Activated CD4-positive, alpha-beta T cell treated with anti-CD3 and anti-CD28 coated beads, Interleukin-2, amount 10 ng/mL, durations not matched to agents 7 days and 5 days (primary cell): ENCODE data around the gene TASOR2. TPM values are rescaled to one million over a fixed set of nuclear protein-coding genes. Genes with fewer than 3 reads are reported as not detected.

Experiments
- CTCF ChIA-PET: fragments of 350-600 bp; sonication (Branson Sonifier 250); formaldehyde crosslinking; loops from one replicate; lab custom pipeline; 2021; ENCODE audit warnings: antibody characterized with exemption; lab: Charles Lee
- POLR2A ChIA-PET: fragments of 350-600 bp; sonication (Branson Sonifier 250); formaldehyde crosslinking; loops from one replicate; lab custom pipeline; 2021; ENCODE audit warnings: antibody characterized with exemption; lab: Charles Lee
- DNase-seq: peaks from one replicate; pipeline ENCODE4 v3.0.0-alpha.2; 2020
- H3K27ac Mint-ChIP-seq: one replicate; pipeline ENCODE4 v1.8.0; 2021; ENCODE audit warnings: mild to moderate bottlenecking, moderate library complexity, mixed read lengths
- H3K27me3 Mint-ChIP-seq: one replicate; pipeline ENCODE4 v1.8.0; 2021; ENCODE audit warnings: mixed read lengths
- H3K36me3 Mint-ChIP-seq: one replicate; pipeline ENCODE4 v1.8.0; 2021; ENCODE audit warnings: low read depth, mixed read lengths
- H3K4me1 Mint-ChIP-seq: one replicate; pipeline ENCODE4 v1.8.0; 2021; ENCODE audit warnings: mixed read lengths
- H3K4me3 Mint-ChIP-seq: one replicate; pipeline ENCODE4 v1.8.0; 2021; ENCODE audit warnings: mild to moderate bottlenecking, moderate library complexity, mixed read lengths
- H3K9me3 Mint-ChIP-seq: one replicate; pipeline ENCODE4 v1.8.0; 2021; ENCODE audit warnings: mixed read lengths
- total RNA-seq, 2 experiments: library from RNA; stranded (reverse); gene quantifications; one replicate each; pipeline ENCODE4 v1.2.3, GENCODE V29; 2021

The TASOR2 gene
- total RNA-seq, 2 experiments from 2014 or later: 45.7 to 49.4 TPM

DNA sequence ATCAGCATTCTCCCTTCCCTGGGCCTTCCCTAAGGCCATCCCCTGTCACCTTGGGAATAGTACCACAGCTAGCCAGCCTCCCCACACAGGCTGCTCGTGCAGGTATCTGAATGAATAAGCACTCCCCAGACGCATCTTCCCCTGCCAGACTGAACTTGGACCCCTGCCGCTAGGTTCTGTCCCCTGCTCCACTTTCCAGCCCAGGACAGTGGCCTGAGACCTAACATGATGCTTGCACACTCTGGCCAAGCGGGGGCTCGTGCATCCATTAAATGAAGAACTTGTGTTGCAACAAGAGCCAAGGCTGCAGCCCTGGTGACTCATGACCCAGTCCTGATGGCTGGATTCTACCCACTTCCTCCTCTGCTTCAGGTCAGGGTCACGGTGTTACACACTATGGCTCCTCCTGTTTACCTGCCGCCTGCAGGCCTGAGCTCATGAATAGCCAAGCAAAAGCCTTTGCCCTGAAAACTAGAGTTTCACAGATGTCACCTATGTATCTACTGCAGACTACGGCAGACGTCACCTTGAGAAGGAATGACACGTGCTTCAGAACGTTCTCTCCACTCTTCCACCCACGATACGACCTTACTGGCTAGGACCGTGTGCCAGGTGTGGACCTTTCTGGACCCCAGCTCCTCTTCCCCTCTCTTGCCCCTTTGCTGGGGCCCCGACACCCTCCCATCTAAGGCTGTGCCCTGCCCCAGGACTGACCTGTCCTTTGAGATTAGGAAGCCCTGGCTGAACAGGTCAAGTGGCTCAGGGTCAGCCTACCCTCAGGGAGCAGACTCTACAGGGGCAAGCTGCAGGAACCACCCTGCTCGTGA, 24.7 kb upstream of the TASOR2 start:
- H3K4me1 Mint-ChIP-seq: peaks cover 40% of the 10 kb centered on the region
- CTCF ChIA-PET: interaction anchor here (1.0 to 1.6 kb wide), 3 partner anchors 19 to 36 kb away, joined by 3 to 4 read pairs (median 4); no protein-coding TSS in a partner anchor
- peaks cover 3% of the 10 kb centered on the region for H3K27me3 Mint-ChIP-seq
- DNase-seq: no peak
- POLR2A ChIA-PET: no interaction called here
- peak overlapping the region; percentile 10 for H3K27ac Mint-ChIP-seq
- no peaks in the 10 kb centered on the region for H3K9me3 Mint-ChIP-seq
- no peak overlapping the region for H3K4me3 Mint-ChIP-seq
- no peaks in the 10 kb centered on the region for H3K36me3 Mint-ChIP-seq

DNA sequence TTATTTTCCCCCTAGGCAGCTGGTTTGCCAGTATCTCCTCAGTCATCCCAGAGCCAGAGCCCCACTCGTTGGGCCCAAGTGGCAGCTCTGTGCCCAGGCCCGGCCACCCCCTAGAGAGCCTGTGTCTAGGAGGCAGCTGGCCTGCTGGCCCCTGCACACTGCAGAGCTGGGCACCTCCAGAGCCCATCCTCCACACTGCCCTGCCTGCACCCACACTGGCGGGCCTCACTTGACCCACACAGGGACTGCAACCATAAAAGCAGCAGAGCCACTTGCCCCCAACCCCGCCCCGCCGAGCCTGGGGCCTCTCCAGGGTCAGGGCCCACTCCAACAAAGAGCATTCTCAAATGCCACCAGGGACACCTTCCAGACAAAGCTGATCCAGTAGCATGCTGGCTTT, 23.6 kb upstream of the TASOR2 start:
- CTCF ChIA-PET: interaction anchor here (0.8 to 1.6 kb wide), 5 partner anchors 10 to 37 kb away, joined by 3 to 4 read pairs (median 3); no protein-coding TSS in a partner anchor
- POLR2A ChIA-PET: no interaction called here
- Mint-ChIP-seq H3K27me3 (peaks cover 4% of the 10 kb centered on the region), H3K4me1 (peaks cover 34% of the 10 kb centered on the region), H3K9me3 (no peaks in the 10 kb centered on the region), H3K36me3 (no peaks in the 10 kb centered on the region), H3K4me3 (no peak overlapping the region), H3K27ac (no peak overlapping the region)
- no peak for DNase-seq

DNA sequence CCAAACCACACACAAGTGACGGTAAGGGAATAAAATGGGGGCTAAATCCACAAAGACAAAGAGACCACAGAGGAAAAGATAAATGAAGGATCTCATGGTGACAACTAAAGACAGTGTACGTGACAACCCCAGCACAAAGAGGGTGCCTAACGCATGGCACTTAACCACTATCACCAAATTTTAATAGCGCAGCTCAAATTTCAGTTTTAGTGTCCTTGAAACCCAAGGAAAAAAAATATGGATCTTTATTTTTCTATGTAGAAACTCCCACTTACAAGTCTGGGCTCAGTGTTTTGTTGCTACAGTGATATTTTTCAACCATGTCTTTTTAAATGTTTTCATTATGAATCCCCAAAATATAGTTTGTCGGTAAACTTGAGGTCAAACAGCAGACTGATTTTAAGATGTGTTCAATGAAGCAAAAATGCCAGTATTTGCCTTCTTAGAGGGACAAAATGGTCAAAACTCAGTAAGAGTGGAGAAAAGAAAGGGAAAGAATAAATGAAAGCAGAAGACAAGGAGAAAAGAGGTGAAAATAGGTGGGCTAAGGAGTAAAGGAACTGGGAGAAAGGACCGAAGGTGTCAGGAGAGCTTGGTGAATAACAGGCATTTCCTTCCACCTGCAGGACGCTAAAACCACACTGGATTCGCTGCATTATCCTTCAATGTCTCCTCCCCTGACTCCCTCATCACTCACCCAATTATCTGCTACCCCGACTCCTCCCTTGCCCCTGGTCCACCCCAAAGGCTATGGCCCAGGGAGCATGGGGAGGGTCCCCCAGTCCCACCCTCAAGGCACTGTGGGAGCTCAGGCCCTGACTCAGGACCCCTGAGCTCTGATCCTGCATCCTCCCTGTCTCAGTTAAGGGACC, 21.7 kb upstream of the TASOR2 start:
- DNase-seq: no peak
- no peak overlapping the region for H3K4me3 Mint-ChIP-seq
- no peaks in the 10 kb centered on the region for H3K36me3 Mint-ChIP-seq
- peaks cover 31% of the 10 kb centered on the region for H3K4me1 Mint-ChIP-seq
- peaks cover 13% of the 10 kb centered on the region for H3K27me3 Mint-ChIP-seq
- ChIA-PET POLR2A (no interaction called here), CTCF (interaction anchor here (1.4 kb wide), 1 partner anchor 33 kb away, joined by 3 read pairs; no protein-coding TSS in a partner anchor)
- no peak overlapping the region for H3K27ac Mint-ChIP-seq
- no peaks in the 10 kb centered on the region for H3K9me3 Mint-ChIP-seq

DNA sequence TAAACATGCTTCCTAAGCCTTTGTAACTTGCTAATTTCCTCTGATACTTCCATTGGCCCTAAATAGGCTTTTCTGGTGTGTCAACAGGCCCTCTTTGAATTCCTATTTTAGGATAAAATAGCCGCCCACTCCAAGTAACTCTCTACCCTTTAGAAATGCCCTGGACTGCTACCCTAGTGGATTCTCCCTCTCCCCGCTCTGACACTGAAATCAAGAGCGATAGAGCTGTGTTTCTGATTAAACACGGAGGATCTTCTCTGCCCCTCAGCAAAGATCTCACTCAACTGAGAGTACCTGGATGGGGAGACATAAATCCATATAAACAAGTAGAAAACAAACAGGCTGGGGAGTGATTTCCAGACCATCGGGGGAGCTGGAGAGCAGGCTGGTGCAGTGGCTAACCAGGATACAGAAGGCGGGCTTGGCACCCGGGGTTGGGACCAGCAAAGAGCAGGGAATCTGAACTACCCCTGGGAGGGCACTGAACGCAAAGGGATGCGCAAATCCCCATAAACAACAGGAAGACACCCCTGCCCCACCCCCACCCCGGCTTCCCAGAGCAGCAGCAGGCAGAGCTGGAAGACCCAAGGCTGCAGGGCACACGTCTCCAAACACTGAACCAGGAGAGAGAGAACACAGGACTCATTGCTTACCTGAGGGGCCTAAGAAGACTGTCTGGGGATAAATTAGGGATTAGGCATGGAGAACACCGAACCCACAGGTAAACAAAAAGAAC, 20.8 kb upstream of the TASOR2 start:
- ChIA-PET POLR2A (no interaction called here), CTCF (interaction anchor here (1.4 to 2.0 kb wide), 2 partner anchors 9 to 34 kb away, joined by 3 to 5 read pairs; no protein-coding TSS in a partner anchor)
- no peaks in the 10 kb centered on the region for H3K9me3 Mint-ChIP-seq
- no peak for DNase-seq
- peaks cover 31% of the 10 kb centered on the region for H3K4me1 Mint-ChIP-seq
- H3K36me3 Mint-ChIP-seq: no peaks in the 10 kb centered on the region
- H3K4me3 Mint-ChIP-seq: no peak overlapping the region
- no peak overlapping the region for H3K27ac Mint-ChIP-seq
- peaks cover 13% of the 10 kb centered on the region for H3K27me3 Mint-ChIP-seq

DNA sequence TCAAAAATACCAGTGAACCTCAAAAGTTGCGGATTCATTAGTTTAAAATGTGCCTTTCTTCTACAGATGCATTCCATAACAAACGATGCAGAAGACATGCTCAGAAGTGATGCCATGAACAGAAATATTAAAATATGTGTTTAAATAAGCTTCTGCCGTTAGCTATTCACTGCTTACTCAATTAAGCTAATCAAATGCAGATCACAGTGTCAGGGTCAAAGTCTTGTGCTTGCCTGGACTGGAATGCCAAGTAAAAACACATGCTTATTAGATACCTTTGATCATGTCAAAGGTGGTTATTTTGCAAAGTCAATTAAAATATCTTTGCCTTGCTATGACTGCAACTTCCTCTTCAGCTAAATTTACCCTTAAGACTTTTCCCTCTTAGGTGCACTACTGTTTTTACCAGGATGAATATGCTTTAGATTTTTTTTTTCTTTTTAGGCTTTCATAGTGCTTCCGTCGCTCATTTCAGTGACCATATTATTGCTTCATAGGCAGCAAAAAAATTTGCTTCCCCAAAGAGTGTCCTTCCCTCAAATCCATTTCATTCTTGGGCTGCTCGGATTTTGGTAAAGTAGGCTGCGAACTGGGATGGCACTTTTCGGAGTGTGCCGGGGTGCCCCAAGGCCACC, 19.1 kb upstream of the TASOR2 start:
- H3K9me3 Mint-ChIP-seq: no peaks in the 10 kb centered on the region
- no peaks in the 10 kb centered on the region for H3K36me3 Mint-ChIP-seq
- peaks cover 13% of the 10 kb centered on the region for H3K27me3 Mint-ChIP-seq
- peak overlapping the region; percentile 50 for H3K27ac Mint-ChIP-seq
- H3K4me3 Mint-ChIP-seq: peak overlapping the region; percentile 74
- CTCF ChIA-PET: interaction anchor here (0.9 to 2.0 kb wide), 4 partner anchors 11 to 18 kb away, joined by 3 to 7 read pairs (median 4); no protein-coding TSS in a partner anchor
- H3K4me1 Mint-ChIP-seq: peaks cover 18% of the 10 kb centered on the region
- POLR2A ChIA-PET: interaction anchor here (1.0 kb wide), 1 partner anchor 98 kb away, joined by 3 read pairs; no protein-coding TSS in a partner anchor
- DNase-seq: no peak

DNA sequence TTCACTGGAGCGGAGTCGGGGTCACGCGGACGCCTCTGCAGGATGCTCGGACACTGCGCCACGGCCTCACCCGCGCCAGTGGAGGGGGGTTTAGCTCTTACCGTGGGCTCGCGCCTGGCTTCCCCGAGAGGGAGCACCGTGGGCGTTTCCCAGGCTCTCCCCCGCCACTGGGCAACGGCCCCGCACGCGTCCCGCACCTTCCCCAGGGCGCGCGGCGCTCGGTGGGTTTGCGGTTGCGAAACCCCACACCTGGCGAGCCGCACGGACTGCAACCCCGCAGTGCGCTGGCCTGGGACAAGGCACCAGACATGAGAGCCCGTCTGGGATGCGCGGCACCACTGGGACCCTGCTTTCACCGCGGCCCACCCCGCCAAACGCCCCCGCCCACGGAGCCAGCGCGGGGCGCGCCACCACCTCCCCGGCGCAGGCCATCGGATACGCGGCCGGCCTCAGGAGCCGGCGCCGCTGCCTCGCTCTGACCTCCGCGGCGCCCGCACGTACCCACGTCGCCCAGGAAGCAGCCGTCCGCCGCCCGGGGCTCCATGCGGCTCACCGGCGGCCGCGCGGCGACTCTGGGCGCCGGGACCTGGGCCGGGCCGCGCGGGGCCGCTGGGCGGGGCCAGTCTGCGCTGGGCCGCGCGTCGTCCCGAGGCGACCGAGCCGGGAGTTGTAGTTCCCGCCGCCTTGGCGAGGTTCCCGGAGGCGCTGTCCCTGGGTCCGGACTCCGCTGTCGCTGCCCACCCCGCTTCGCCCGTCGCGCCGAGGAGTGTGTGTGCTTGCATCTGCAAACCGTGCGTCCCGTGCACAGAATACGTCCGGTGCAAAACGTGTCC, 18.4 kb upstream of the TASOR2 start, which contains the start of gene ASB13:
TSS of gene ASB13 (minus strand) at position 588 of the 833 bp plus-strand sequence. CDS start at position 544, 44 bp downstream.
- CTCF ChIA-PET: interaction anchor here (0.9 to 1.8 kb wide), 4 partner anchors 12 to 18 kb away, joined by 3 to 7 read pairs (median 3); no protein-coding TSS in a partner anchor
- DNase-seq: peak; percentile 41
- no peaks in the 10 kb centered on the region for H3K36me3 Mint-ChIP-seq
- POLR2A ChIA-PET: interaction anchor here (1.0 kb wide), 1 partner anchor 97 kb away, joined by 3 read pairs; no protein-coding TSS in a partner anchor
- peaks cover 13% of the 10 kb centered on the region for H3K27me3 Mint-ChIP-seq
- H3K4me3 Mint-ChIP-seq: peak within 1 kb of the TSS; percentile 84
- H3K9me3 Mint-ChIP-seq: no peaks in the 10 kb centered on the region
- peaks cover 16% of the 10 kb centered on the region for H3K4me1 Mint-ChIP-seq
- peak within 1 kb of the TSS; percentile 77 for H3K27ac Mint-ChIP-seq

DNA sequence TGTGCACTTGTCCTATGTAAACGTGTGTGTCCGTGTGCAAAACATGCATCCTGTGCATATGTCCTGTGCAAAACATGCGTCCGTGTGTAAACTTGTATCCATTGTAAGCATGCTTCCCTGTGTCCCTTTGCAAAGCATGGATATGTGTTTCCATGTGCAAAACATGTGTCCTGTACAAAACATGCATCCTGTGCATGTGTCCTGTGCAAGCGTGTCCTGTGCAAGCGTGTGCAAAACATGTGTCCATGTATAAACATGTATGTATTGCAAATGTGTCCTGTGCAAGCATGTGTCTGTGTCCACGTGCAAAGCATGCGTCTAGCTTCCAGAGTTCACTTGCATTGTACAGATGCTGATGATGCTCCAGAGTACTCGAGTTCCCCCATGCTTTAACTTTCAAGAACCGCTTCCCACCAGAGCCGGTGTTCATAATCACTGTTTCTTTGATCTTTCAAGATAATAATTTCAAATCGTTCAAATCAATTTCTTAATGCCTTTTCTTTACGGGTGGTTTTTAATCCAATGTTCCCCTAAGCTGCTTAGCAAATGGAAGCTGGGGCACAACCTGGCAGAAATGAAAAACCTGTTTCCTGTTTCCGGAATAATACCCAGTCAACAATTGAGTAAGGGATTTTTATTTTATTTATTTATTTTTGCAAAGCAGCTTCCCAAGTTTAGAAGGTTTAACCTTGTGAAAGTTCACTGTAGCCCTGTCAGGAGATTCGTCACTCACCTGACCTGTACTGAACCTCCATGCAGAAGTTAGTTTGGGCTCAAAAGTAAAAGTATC, 17.6 kb upstream of the TASOR2 start:
- Mint-ChIP-seq H3K9me3 (peaks cover under 1% of the 10 kb centered on the region), H3K36me3 (no peaks in the 10 kb centered on the region), H3K27ac (peak overlapping the region; percentile 77), H3K4me1 (peaks cover 16% of the 10 kb centered on the region), H3K27me3 (peaks cover 14% of the 10 kb centered on the region), H3K4me3 (peak overlapping the region; percentile 84)
- POLR2A ChIA-PET: no interaction called here
- CTCF ChIA-PET: interaction anchor here (1.2 kb wide), 1 partner anchor 12 kb away, joined by 3 read pairs; no protein-coding TSS in a partner anchor
- DNase-seq: no peak

DNA sequence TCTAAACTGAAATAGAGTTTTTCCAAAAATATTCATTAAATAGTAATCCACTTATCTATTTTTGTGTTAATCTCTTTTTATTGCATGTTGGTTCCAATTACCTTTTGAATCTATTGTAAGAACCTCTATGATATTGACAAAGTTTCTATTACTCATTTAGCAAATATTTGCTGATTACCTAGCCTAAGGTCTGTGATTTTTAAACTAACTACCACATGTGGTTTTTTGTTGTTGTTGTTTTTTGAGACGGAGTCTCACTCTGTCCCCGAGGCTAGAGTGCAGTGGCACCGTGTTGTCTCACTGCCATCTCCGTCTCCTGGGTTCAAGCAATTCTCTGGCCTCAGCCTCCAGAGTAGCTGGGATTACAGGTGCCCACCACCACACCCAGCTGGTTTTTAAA, 16.2 kb upstream of the TASOR2 start:
- CTCF ChIA-PET: interaction anchor here (0.6 kb wide), 1 partner anchor 230 kb away, joined by 3 read pairs; no protein-coding TSS in a partner anchor
- Mint-ChIP-seq H3K4me3 (no peak overlapping the region), H3K4me1 (peaks cover 16% of the 10 kb centered on the region), H3K9me3 (peaks cover 8% of the 10 kb centered on the region), H3K27ac (no peak overlapping the region), H3K36me3 (no peaks in the 10 kb centered on the region), H3K27me3 (peaks cover 16% of the 10 kb centered on the region)
- POLR2A ChIA-PET: no interaction called here
- no peak for DNase-seq

DNA sequence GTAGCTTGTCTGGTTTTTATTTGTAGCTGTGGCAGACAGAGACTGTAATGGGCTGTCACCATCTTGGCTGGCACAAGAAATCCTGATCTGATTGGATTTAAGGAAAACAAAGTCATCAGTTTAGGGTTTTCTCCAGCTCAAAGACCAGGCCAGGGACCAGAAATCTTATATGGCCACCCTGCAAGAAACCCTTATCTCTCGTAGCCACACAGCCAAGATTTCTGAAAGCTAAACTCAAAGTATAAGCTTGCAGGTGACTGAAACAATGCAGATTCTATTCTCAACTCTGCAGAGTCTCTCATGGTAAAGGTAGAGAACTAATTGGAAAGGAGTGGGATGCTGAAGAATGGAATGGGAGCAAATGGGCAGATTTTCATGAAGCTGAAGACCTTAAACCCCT, 15.0 kb upstream of the TASOR2 start:
- CTCF ChIA-PET: interaction anchor here (0.6 to 2.0 kb wide), 3 partner anchors 23 to 407 kb away, joined by 3 to 4 read pairs (median 3); no protein-coding TSS in a partner anchor

DNA sequence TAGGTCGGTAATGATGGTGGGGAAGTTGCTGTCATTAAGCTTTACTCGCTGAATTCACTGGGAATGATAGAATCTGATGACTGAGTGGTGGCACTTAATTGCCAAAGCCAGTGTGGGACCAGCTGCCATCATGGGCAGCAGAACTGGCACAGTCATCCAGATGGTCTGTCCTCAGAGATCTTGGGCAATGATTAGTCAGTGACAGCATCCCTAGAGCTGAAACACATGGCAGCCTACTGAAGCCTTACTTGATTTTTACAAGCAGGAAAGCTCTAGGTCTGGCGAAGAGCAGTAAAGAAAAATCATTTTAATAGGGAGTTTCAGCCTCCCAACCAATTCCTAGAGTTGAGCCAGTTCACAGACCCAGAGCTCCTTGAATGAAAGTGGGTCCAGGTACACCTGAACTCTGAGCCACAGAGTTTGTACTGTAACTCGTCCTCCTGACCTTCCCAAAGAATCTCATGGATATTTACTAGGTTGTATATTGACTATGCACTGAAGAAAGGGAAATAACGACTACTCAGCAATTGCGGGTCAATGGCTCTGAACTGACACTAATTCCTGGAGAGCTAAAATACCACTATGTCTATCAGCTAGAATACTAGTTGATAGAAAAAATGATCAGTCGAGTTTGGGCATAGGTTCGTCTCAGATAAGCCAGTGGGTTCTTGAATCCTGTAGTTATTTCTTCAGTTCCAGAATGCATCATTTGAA, 13.8 kb upstream of the TASOR2 start:
- no peak for DNase-seq
- CTCF ChIA-PET: interaction anchor here (1.1 to 2.0 kb wide), 3 partner anchors 24 to 203 kb away, joined by 3 to 4 read pairs (median 3); no protein-coding TSS in a partner anchor
- Mint-ChIP-seq H3K27me3 (peaks cover 16% of the 10 kb centered on the region), H3K27ac (no peak overlapping the region), H3K36me3 (peaks cover 2% of the 10 kb centered on the region), H3K9me3 (peaks cover 16% of the 10 kb centered on the region), H3K4me3 (no peak overlapping the region), H3K4me1 (peaks cover 12% of the 10 kb centered on the region)
- POLR2A ChIA-PET: no interaction called here

More for the DNA sequence above, 15.0 kb upstream of the TASOR2 start:
- Mint-ChIP-seq H3K4me1 (peaks cover 16% of the 10 kb centered on the region), H3K9me3 (peaks cover 16% of the 10 kb centered on the region), H3K27me3 (peaks cover 18% of the 10 kb centered on the region), H3K4me3 (no peak overlapping the region), H3K36me3 (peaks cover 2% of the 10 kb centered on the region), H3K27ac (no peak overlapping the region)
- POLR2A ChIA-PET: no interaction called here
- DNase-seq: no peak
